Loucy (cell line): ENCODE measurements around the gene PSMC6.

Experiments used
- H2AFZ ChIP-seq: fragments of 200-600 bp; sonication (generic); 2 replicates; pipeline ENCODE4 v1.6.0; 2016; ENCODE audit warnings: antibody characterized with exemption, mild to moderate bottlenecking, low read length, moderate library complexity
- H3F3A ChIP-seq: fragments of 200-600 bp; 2 replicates; pipeline ENCODE4 v1.6.0; 2016; ENCODE audit warnings: antibody characterized with exemption, low read depth, mild to moderate bottlenecking
- H3K27me3 ChIP-seq: fragments of 200-600 bp; sonication (generic); 2 replicates; pipeline ENCODE4 v1.6.1; 2014; ENCODE audit warnings: low read length, mild to moderate bottlenecking; ENCODE audit not compliant: insufficient read depth, poor library complexity, severe bottlenecking
- H3K36me3 ChIP-seq: fragments of 200-600 bp; sonication (generic); 2 replicates; pipeline ENCODE4 v1.6.1; 2016; ENCODE audit warnings: low read length; ENCODE audit not compliant: insufficient read depth
- H3K4me1 ChIP-seq: fragments of 200-600 bp; sonication (generic); 2 replicates; pipeline ENCODE4 v1.5.1; 2014; ENCODE audit warnings: low read length, mild to moderate bottlenecking; ENCODE audit not compliant: insufficient read depth, poor library complexity, severe bottlenecking
- H3K4me2 ChIP-seq: fragments of 200-600 bp; sonication (generic); 2 replicates; pipeline ENCODE4 v1.6.0; 2014; ENCODE audit warnings: antibody characterized with exemption, low read length, low read depth, mild to moderate bottlenecking; ENCODE audit not compliant: poor library complexity, severe bottlenecking
- H3K4me3 ChIP-seq: fragments of 200-600 bp; sonication (generic); 2 replicates; pipeline ENCODE4 v1.5.1; 2014; ENCODE audit warnings: low read length, mild to moderate bottlenecking, mixed read lengths; ENCODE audit not compliant: poor library complexity, severe bottlenecking
- H3K79me2 ChIP-seq: fragments of 200-600 bp; sonication (generic); 2 replicates; pipeline ENCODE4 v1.6.1; 2014; ENCODE audit warnings: low read length; ENCODE audit not compliant: insufficient read depth
- H3K9ac ChIP-seq: fragments of 200-600 bp; sonication (generic); 2 replicates; pipeline ENCODE4 v1.6.0; 2014; ENCODE audit warnings: mild to moderate bottlenecking, low read depth, low read length, moderate library complexity; ENCODE audit not compliant: poor library complexity, severe bottlenecking
- H3K9me2 ChIP-seq: fragments of 200-600 bp; sonication (generic); replicated peaks from 2 replicates; pipeline ENCODE4 v1.6.1; 2016; ENCODE audit warnings: low read depth, low read length, mixed read lengths
- H3K9me3 ChIP-seq: fragments of 200-600 bp; sonication (generic); 2 replicates; pipeline ENCODE4 v1.6.1; 2014; ENCODE audit warnings: mild to moderate bottlenecking, antibody characterized with exemption, low read length, low read depth; ENCODE audit not compliant: insufficient read depth
- H4K20me1 ChIP-seq: fragments of 200-600 bp; sonication (generic); 2 replicates; pipeline ENCODE4 v1.6.0; 2014; ENCODE audit warnings: antibody characterized with exemption, low read length, mild to moderate bottlenecking; ENCODE audit not compliant: insufficient read depth, poor library complexity, severe bottlenecking
- EZH2phosphoT487 ChIP-seq: fragments of 200-600 bp; IDR thresholded peaks from 2 replicates; pipeline ENCODE4 v1.6.1; 2018; ENCODE audit warnings: antibody characterized with exemption, mild to moderate bottlenecking, moderate library complexity, borderline replicate concordance
- TF ChIP-seq, protein P1 (sequence below): fragments of 200-600 bp; sonication (generic); conservative IDR thresholded peaks from 2 replicates; pipeline ENCODE4 v1.5.1; 2014; ENCODE audit warnings: mild to moderate bottlenecking, antibody characterized with exemption, low read length

PSMC6 gene

DNA sequence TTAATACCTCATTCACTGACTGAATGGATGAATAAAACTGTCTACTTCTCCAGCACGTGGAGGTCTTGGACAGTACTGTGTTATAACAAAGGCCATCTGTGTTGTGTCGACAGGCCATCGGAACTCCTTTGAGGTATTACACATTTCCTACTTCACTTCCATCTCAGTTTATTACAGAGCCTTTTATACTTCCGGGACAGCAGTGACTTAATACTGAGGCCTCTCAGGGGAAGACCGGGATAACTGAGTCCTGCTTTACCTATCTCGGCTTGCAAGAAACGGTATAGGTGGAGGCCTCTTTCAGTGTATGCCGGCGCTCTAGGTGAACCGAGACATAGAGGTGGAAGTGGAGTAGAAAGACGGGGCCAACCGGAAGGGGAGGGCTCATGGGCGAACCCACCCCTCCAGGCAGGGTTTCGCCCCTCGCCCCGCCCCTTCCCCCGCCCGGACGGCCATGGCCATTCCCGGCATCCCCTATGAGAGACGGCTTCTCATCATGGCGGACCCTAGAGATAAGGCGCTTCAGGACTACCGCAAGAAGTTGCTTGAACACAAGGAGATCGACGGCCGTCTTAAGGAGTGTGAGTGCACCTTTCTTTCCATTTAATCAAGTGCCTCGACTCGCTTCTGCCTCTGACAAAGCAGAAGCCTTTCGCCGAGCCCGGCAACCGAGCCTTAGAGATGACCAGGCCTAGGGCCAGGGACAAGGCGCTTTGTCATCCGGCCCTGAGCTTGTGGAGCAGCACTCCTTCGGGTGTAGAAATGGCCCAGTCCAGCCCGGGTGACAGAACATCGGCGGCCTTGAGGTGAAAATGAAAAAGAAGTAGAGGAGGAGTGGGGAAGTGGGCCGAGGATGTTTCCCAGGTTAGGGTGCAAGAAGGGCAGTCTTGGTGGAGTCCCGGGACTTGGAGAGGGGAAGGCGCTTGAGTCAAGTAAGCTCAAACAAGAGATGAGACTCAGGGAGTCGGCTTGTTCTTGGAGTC lies at the start of gene PSMC6:
Gene PSMC6 (plus strand): TSS at position 477 of the 983 bp plus-strand sequence. CDS start 20 bp downstream, at position 497.
- Histone ChIP-seq H3F3A (no peaks in the 10 kb centered on the region), H3K4me1 (peaks cover 45% of the 10 kb centered on the region), H3K36me3 (peaks cover 20% of the 10 kb centered on the region), H3K4me3 (peak within 1 kb of the TSS; percentile 89), H4K20me1 (peaks cover 45% of the 10 kb centered on the region), H3K4me2 (peak within 1 kb of the TSS; percentile 89), H2AFZ (peak within 1 kb of the TSS; percentile 85), H3K27me3 (no peaks in the 10 kb centered on the region), H3K9me2 (no peaks in the 10 kb centered on the region), H3K79me2 (peaks cover 50% of the 10 kb centered on the region), H3K9me3 (no peaks in the 10 kb centered on the region), H3K9ac (peak within 1 kb of the TSS; percentile 86)
- TF ChIP-seq, protein P1, sequence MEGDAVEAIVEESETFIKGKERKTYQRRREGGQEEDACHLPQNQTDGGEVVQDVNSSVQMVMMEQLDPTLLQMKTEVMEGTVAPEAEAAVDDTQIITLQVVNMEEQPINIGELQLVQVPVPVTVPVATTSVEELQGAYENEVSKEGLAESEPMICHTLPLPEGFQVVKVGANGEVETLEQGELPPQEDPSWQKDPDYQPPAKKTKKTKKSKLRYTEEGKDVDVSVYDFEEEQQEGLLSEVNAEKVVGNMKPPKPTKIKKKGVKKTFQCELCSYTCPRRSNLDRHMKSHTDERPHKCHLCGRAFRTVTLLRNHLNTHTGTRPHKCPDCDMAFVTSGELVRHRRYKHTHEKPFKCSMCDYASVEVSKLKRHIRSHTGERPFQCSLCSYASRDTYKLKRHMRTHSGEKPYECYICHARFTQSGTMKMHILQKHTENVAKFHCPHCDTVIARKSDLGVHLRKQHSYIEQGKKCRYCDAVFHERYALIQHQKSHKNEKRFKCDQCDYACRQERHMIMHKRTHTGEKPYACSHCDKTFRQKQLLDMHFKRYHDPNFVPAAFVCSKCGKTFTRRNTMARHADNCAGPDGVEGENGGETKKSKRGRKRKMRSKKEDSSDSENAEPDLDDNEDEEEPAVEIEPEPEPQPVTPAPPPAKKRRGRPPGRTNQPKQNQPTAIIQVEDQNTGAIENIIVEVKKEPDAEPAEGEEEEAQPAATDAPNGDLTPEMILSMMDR, result no peak
- TF ChIP-seq EZH2phosphoT487, result no peak

DNA sequence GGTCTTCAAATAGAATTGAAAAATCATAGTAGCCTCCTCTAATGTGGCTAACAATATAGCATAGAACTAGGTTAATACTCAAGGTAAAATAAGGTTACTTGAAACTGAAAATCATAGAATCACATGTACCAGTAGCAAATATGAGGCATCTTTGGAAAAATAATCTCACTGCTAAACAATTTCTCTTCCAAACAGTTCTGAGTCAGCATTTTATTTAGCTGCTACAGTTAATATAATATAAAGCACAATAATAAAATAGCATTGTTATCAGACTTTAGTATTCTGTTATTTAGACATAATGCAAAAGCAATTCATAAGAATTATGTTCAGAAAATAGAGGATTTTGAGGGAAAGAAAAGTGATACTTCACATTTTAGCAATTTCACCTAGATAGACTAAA lies 46.7 kb upstream of the PSMC6 start:
- no peak overlapping the region for H3K4me2 ChIP-seq
- no peaks in the 10 kb centered on the region for H3K9me3 ChIP-seq
- H3K9ac ChIP-seq, result no peak overlapping the region
- no peaks in the 10 kb centered on the region for H3K27me3 ChIP-seq
- H3K9me2 ChIP-seq, result no peaks in the 10 kb centered on the region
- no peaks in the 10 kb centered on the region for H3F3A ChIP-seq
- H2AFZ ChIP-seq, result no peak overlapping the region
- no peaks in the 10 kb centered on the region for H4K20me1 ChIP-seq
- H3K36me3 ChIP-seq, result peaks cover 77% of the 10 kb centered on the region
- TF ChIP-seq, protein P1, result no peak
- no peak for TF ChIP-seq EZH2phosphoT487
- no peaks in the 10 kb centered on the region for H3K4me1 ChIP-seq
- H3K4me3 ChIP-seq, result no peak overlapping the region
- 0 out of 2 replicates have a peak, but pooled peaks cover 5% of the 10 kb centered on the region for H3K79me2 ChIP-seq

DNA sequence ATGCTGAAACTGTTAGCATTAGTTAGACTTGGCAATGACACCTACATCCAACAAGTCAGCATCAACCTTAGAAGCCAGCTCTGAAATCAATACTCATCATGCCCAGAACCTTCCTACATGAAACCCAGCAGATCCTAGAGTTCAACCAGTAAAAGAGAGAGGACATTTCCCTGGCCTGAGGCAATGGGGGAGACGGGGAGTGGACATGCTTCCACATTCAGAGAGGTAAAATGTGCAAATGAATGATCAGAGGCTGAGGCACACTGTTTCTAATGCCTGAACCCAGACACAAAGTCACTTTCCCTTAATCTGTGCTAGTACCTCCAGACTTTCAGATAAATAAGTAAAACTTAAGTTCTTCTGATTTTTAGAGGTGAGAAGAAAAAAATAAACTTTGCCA lies 46.2 kb upstream of the PSMC6 start:
- H3F3A ChIP-seq, result no peaks in the 10 kb centered on the region
- peaks cover 3% of the 10 kb centered on the region for H4K20me1 ChIP-seq
- peaks cover 77% of the 10 kb centered on the region for H3K36me3 ChIP-seq
- TF ChIP-seq, protein P1, result no peak
- no peak for TF ChIP-seq EZH2phosphoT487
- no peak overlapping the region for H3K4me3 ChIP-seq
- 0 out of 2 replicates have a peak, but pooled peaks cover 5% of the 10 kb centered on the region for H3K79me2 ChIP-seq
- H3K27me3 ChIP-seq, result no peaks in the 10 kb centered on the region
- no peak overlapping the region for H2AFZ ChIP-seq
- H3K4me2 ChIP-seq, result no peak overlapping the region
- H3K4me1 ChIP-seq, result no peaks in the 10 kb centered on the region
- H3K9me2 ChIP-seq, result no peaks in the 10 kb centered on the region
- no peak overlapping the region for H3K9ac ChIP-seq
- H3K9me3 ChIP-seq, result no peaks in the 10 kb centered on the region
